HK-2 (cell line): ENCODE measurements around the gene R3HDM4.
A peak's percentile ranks its signal among the peaks of the same experiment; 100 is the strongest.

ENCODE experiments used
- DNase-seq: peaks from one replicate; pipeline ENCODE4 v3.0.0-alpha.2; 2018; ENCODE audit not compliant: unreplicated experiment

Gene R3HDM4

DNA sequence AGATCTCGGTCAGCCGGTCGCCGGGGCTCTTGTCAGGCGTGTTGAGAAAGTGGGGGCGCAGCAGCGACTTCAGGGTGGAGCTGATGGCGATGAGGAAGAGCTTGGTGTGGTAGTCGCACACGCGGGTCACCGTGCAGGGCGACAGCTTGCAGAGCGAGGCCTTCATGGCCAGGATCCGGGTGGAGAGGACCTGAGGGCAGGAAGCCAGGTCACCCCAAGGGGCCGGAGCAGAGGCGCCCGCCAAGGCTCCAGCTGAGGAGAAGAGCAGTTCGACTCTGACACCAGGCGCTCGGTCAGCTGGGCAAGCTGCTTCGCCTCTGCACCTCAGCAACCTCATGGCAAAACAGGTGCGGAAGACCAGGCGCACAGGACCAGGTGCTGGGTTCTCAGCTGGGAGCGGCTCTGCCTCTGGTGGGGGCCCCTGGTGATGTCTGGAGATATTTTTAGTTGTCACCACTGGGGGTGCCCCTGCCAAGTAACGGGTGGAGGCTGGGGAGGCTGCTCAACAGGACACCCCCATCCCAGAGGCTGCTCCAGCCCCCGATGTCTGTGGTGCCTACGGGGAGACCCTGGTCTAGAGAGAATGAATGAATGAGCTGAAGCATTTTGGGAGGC is 37.6 kb downstream of the R3HDM4 start:
- DNase-seq: no peak

GRCh38 chr19:873561-874041 is 39.4 kb downstream of the R3HDM4 start:
- no peak for DNase-seq

DNA sequence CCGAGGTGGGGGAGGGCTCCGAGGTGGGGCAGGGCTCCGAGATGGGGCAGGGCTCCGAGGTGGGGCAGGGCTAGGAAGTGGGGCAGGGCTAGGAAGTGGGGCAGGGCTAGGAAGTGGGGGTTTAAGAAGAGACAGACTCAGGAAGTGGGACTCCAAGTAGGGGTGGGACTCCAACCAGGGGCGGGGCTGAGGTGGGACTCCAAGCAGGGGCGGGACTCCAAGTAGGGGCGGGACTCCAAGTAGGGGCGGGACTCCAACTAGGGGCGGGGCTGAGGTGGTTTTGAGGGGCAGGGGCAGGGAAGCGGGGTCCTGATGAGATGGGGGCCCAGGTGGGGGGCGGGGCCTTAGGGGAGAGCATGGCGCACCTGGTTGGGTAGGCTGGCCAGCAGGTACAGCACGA is 39.9 kb downstream of the R3HDM4 start:
- DNase-seq: peak; percentile 77

DNA sequence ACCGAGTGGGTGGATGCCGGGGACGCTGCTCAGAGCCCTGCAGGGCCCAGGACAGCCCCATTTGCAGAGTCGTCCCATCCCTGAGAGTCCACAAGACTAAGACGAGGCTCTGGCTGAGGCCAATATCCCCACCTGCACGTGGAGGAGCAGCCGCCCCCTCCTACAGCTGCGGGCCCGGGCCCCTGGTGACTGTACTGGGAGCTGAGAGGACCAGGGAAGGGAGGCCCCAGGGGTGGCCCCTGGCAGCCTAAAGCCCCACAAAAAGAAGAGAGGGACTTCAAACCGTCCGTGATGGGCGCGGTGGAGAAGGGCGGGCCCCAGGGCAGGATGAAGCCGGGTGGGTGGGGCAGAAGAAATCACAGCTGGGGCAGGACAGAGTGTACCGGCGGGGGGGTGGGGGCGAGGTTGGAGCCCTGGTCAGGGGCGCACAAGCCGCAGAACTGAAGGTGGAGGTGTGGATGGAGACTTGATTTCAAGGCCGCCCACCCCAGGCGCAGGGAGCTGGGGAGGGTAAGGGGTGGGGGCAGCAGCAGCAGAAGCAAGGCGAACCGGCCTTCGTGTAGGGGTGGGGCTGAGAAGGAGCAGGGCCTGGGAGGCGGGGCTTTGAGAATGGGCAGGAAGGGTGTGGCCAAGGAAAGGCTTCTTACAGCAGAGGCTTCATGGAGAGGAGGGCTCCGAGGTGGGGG is 40.6 kb downstream of the R3HDM4 start:
- DNase-seq: peak; percentile 81

GRCh38 chr19:871446-872265 is 41.4 kb downstream of the R3HDM4 start:
- no peak for DNase-seq

- DNase-seq: no peak
Observed at GRCh38 chr19:870963-871401, 42.0 kb downstream of the R3HDM4 start.

DNA sequence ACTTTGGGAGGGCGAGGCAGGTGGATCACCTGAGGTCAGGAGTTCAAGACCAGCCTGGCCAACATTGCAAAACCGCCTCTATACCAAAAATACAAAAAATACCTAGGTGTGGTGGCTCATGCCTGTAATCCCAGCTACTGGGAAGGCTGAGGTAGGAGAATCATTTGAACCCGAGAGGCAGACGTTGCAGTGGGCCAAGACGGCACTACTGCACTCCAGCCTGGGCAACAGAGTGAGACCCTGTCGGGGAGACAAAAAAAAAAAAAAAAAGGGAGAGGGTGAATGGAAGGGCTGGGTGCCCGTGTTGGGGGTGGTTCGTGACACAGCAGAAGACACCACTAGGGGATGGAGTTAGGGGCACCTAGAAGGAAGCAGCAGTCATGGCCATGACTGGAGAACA is 42.7 kb downstream of the R3HDM4 start:
- DNase-seq: no peak

GRCh38 chr19:869245-870177 is 43.5 kb downstream of the R3HDM4 start:
- DNase-seq: peak; percentile 71

GRCh38 chr19:868458-869244 is 44.4 kb downstream of the R3HDM4 start:
- DNase-seq: no peak

DNA sequence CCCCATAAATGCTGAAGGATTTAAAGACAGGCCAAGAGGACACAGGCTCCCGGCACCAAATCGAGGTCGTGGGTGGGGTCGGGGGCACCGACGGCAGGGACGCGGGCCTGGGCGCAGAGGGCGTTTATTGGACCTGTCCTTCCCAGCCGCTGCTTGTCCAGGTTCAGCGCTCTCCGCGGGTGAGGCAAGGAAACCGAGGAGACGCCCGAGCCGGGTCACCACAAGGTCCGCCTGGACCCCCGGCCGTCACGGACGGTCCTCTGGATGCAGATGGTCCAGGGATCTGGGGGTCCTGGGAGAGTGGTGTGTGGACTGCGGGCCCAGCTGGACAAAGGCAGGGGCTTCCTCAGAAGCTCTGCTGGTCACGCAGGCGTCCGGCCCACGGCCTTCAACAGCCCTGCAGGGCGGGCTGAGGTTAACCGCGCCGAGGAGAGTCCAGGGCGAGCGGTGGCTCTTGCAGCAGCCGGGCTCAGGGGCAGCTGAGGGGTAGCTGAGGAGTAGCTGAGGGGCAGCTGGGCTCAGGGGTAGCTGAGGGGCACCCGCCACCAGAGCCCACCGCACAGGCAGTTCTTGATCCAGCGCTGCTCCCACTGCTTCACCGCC is 45.1 kb downstream of the R3HDM4 start:
- DNase-seq: no peak

DNA sequence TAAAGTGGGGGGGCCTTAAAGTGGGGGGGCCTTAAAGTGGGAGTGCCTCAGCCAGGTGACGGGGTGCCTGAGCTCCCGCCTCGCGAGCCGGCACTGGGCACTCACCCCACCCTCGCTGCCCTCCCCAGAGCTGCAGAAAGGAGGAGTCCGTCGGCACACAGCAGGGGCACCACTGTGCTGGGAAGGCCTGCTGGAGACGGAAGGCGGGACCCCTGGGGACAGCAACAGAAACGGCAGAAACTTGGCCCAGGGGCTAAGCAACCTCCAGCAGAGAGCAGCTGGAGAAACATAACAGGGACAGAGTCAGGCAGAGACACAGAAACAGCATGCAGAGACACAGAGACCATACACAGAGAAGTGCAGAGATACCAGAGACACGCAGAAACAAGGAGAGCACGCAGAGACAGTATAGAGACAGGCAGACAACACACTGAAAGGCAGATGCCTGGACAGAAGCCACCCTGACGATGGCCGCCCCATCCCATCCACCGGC is 45.7 kb downstream of the R3HDM4 start:
- no peak for DNase-seq

DNA sequence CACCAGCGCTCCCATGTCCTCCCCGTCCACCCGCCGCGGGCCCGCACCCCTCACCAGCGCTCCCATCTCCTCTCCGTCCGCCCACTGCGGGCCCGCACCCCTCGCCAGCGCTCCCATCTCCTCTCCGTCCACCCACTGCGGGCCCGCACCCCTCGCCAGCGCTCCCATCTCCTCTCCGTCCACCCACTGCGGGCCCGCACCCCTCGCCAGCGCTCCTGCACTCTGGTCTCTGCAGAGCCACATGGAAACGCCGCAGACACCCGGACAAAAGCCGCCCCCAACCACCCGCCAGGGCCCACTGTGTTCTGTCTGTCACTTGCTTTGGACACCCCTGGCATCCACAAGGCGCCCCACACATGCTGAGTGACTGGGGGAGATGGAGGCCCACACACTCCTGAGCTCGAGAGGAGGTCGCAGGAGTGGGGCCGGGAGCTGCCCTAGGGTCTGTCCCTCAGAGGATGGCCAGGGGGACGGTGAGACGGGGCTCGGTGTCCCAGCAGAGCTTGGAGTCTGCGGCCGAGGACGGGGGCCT is 46.2 kb downstream of the R3HDM4 start:
- no peak for DNase-seq

- no peak for DNase-seq
Observed at GRCh38 chr19:863315-863620, 49.8 kb downstream of the R3HDM4 start.

GRCh38 chr19:862581-863314 is 50.3 kb downstream of the R3HDM4 start:
- no peak for DNase-seq

DNA sequence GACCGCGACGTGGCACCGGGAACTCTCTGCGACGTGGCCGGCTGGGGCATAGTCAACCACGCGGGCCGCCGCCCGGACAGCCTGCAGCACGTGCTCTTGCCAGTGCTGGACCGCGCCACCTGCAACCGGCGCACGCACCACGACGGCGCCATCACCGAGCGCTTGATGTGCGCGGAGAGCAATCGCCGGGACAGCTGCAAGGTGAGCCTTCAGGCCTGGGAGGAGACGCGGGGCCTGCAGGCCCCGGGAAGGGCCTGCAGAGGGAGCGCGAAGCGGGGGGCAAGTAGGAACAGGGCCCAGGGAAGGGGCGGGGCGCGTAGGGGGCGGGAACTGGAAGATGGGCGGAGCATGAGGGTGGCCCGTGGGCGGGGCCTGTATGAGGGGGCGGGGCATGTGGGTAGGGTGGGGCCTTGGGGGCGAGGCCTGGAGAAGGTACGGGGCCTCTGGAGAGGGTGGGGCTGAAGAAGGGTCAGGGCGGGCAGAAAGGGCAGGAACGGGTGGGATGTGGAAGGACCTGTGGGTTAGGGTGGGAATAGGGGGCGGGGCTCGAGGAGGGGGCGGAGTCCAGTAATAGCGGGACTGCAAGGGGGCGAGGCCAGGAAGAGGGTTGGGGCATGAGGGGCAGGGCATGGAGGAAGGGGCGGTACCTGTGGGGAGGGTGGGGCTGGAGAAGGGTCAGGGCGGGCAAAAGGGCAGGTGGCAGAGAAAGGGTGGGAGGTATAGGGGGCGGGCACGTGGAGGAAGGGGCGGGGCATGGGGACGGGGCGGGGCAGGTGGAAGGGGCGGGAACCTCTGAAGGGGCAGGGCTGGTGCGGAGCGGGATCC is 51.1 kb downstream of the R3HDM4 start:
- DNase-seq: no peak

GRCh38 chr19:861141-861755 is 51.8 kb downstream of the R3HDM4 start:
- DNase-seq: no peak

DNA sequence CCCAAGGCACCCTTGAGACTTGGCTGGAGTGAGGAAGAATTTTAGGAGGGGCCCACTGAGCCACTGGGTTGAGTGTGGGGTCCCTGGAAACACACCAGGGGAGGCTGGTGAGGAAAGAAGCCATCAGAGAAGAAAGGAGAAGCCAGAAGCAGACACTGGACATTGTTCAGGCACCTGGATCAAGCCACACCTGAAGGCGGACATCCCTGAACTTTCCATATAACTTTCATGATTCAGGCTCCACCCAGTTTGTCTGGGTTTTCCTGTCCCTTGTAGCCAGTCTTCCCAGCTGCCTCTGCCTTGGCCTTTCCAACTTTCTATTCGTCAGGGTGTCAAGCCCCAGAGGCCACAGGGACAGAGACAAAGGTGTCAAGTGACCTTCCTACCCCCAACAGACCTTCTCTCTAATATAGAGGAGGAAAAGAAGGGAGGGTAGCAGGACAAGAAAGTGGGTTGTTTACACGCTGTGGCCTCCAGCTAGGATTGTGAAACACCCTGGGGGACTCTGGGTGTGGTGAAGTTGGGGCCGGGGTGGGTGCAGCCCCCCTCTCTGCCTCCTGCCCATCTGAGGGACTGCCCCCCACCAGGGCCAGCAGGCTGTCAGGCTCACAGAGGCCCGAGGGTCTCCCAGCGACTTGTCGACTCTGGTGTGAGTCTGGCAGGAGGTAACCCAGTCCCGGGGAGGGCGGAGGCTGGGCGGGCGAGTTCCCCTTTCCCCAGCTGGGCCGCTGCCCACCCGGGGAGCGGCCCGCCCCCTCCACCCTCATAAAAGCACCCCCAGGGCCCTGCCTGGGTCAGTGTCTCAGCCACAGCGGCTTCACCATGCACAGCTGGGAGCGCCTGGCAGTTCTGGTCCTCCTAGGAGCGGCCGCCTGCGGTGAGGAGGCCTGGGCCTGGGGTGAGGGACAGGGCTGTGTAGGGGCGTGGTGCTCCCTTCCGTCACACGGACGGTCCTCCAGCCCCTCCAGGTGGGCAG is 53.9 kb downstream of the R3HDM4 start, which contains the start of gene CFD:
TSS of gene CFD (plus strand) at position 797 of the 976 bp plus-strand sequence. CDS start at position 823, 26 bp downstream.
- no peak for DNase-seq
